Measurements from ENCODE around the gene LRG1.
"Not testable (repeated sequence)": the region's sequence is repeated elsewhere in the genome, so short reads cannot be mapped to it uniquely, and the experiment has no call there.

Gene LRG1

GRCh38 chr19:4550018-4550417 lies 10.2 kb upstream of the LRG1 start:
- DNase-seq, result no peak

- no peak for DNase-seq
Observed at GRCh38 chr19:4548238-4548584, 8.4 kb upstream of the LRG1 start.

GRCh38 chr19:4547303-4548237 lies 7.7 kb upstream of the LRG1 start:
- DNase-seq, result peak; percentile 29

- DNase-seq, result no peak
Observed at GRCh38 chr19:4543842-4544647, 4.2 kb upstream of the LRG1 start.

- no peak for DNase-seq
Observed at GRCh38 chr19:4542896-4543841, 3.3 kb upstream of the LRG1 start.

GRCh38 chr19:4541806-4542145 lies 1.9 kb upstream of the LRG1 start:
- DNase-seq, result not testable (repeated sequence)

GRCh38 chr19:4541114-4541805 lies 1.4 kb upstream of the LRG1 start:
- DNase-seq, result no peak

- DNase-seq, result no peak
Observed at GRCh38 chr19:4539169-4539692, 605 bp downstream of the LRG1 start.

- peak; percentile 66 for DNase-seq
Observed at GRCh38 chr19:4538601-4538954, 1.3 kb downstream of the LRG1 start.

- no peak for DNase-seq
Observed at GRCh38 chr19:4537953-4538600, 1.8 kb downstream of the LRG1 start.

- peak; percentile 47 for DNase-seq
Observed at GRCh38 chr19:4536798-4537197, 3.0 kb downstream of the LRG1 start.

GRCh38 chr19:4534836-4535658 lies 4.8 kb downstream of the LRG1 start, which contains the start of gene PLIN5:
TSS of gene PLIN5 (minus strand) at chr19:4535224. CDS start at chr19:4534074, 1,150 bp downstream.
- DNase-seq, result peak; percentile 86

- no peak for DNase-seq
Observed at GRCh38 chr19:4533835-4534424, 5.9 kb downstream of the LRG1 start.

- DNase-seq, result no peak
Observed at GRCh38 chr19:4533334-4533733, 6.5 kb downstream of the LRG1 start.

- no peak for DNase-seq
Observed at GRCh38 chr19:4531562-4532165, 8.2 kb downstream of the LRG1 start.

- no peak for DNase-seq
Observed at GRCh38 chr19:4529924-4530522, 9.8 kb downstream of the LRG1 start.

- DNase-seq, result no peak
Observed at GRCh38 chr19:4528843-4529242, 11.0 kb downstream of the LRG1 start.

- not testable (repeated sequence) for DNase-seq
Observed at GRCh38 chr19:4527377-4527776, 12.5 kb downstream of the LRG1 start.

GRCh38 chr19:4525563-4526002 lies 14.3 kb downstream of the LRG1 start:
- no peak for DNase-seq

All from NCI-H2171 treated with DMSO at 0.1 percent for 48 hours (cell line).